GM23338 (cell line): Measurements from ENCODE around the gene PTPN18. TPM values are rescaled to one million over a fixed set of nuclear protein-coding genes. Genes with fewer than 3 reads are reported as not detected.

Experiments
- ATAC-seq: fragments of 200-7000 bp; cut with Tn5 transposase; 3 replicates; pipeline ENCODE4 v1.9.1; 2020
- DNase-seq: peaks from one replicate; pipeline ENCODE4 v3.0.0-alpha.2; 2015; ENCODE audit warnings: low spot score
- H2AFZ ChIP-seq: fragments of 200-600 bp; sonication (generic); 2 replicates; pipeline ENCODE4 v1.8.0; 2016; ENCODE audit warnings: antibody characterized with exemption, mild to moderate bottlenecking, moderate library complexity
- H3F3A ChIP-seq: fragments of 200-600 bp; sonication (generic); replicated peaks from 2 replicates; pipeline ENCODE4 v1.8.0; 2017; ENCODE audit warnings: antibody characterized with exemption, mixed run types, low read depth
- H3K27ac ChIP-seq: fragments of 200-600 bp; sonication (generic); 2 replicates; pipeline ENCODE4 v1.6.1; 2016; ENCODE audit warnings: low read depth
- H3K27me3 ChIP-seq: fragments of 200-600 bp; sonication (generic); 2 replicates; pipeline ENCODE4 v1.8.0; 2016; ENCODE audit warnings: mild to moderate bottlenecking, mixed run types, moderate library complexity; ENCODE audit not compliant: insufficient read depth
- H3K36me3 ChIP-seq: fragments of 200-600 bp; sonication (generic); 2 replicates; pipeline ENCODE4 v1.8.0; 2016; ENCODE audit warnings: mild to moderate bottlenecking; ENCODE audit not compliant: insufficient read depth
- H3K4me1 ChIP-seq: fragments of 200-600 bp; sonication (generic); 2 replicates; pipeline ENCODE4 v1.8.0; 2016; ENCODE audit warnings: mild to moderate bottlenecking, moderate library complexity; ENCODE audit not compliant: insufficient read depth
- H3K4me2 ChIP-seq: fragments of 200-600 bp; sonication (generic); 2 replicates; pipeline ENCODE4 v1.7.1; 2017; ENCODE audit warnings: mixed run types
- H3K4me3 ChIP-seq: fragments of 200-600 bp; sonication (generic); 2 replicates; pipeline ENCODE4 v1.6.1; 2016; ENCODE audit warnings: mixed run types
- H3K79me2 ChIP-seq: fragments of 200-600 bp; sonication (generic); replicated peaks from 2 replicates; pipeline ENCODE4 v1.8.0; 2017; ENCODE audit warnings: mild to moderate bottlenecking; ENCODE audit not compliant: insufficient read depth
- H3K9me2 ChIP-seq: fragments of 200-600 bp; sonication (generic); 2 replicates; pipeline ENCODE4 v1.8.0; 2017; ENCODE audit not compliant: insufficient read depth
- H4K20me1 ChIP-seq: fragments of 200-600 bp; sonication (generic); replicated peaks from 2 replicates; pipeline ENCODE4 v1.8.0; 2017; ENCODE audit warnings: mild to moderate bottlenecking; ENCODE audit not compliant: insufficient read depth
- H3K27ac Mint-ChIP-seq: 2 replicates; pipeline ENCODE4 v1.8.0; 2020; ENCODE audit warnings: inconsistent platforms, mild to moderate bottlenecking, moderate library complexity, mixed read lengths
- H3K27me3 Mint-ChIP-seq: 3 replicates; pipeline ENCODE4 v1.8.0; 2022; ENCODE audit warnings: low read depth, mild to moderate bottlenecking, moderate library complexity, mixed read lengths, inconsistent platforms; ENCODE audit not compliant: insufficient read depth, poor library complexity
- H3K36me3 Mint-ChIP-seq: 3 replicates; pipeline ENCODE4 v1.8.0; 2021; ENCODE audit warnings: low read depth, mild to moderate bottlenecking, inconsistent platforms, moderate library complexity, mixed read lengths
- H3K4me1 Mint-ChIP-seq: 3 replicates; pipeline ENCODE4 v1.8.0; 2020; ENCODE audit warnings: mild to moderate bottlenecking, inconsistent platforms, mixed read lengths
- H3K4me3 Mint-ChIP-seq: 3 replicates; pipeline ENCODE4 v1.8.0; 2021; ENCODE audit warnings: moderate library complexity, mild to moderate bottlenecking, inconsistent platforms, mixed read lengths
- H3K9me3 Mint-ChIP-seq: 3 replicates; pipeline ENCODE4 v1.8.0; 2020; ENCODE audit warnings: moderate library complexity, mild to moderate bottlenecking, inconsistent platforms, mixed read lengths
- CREB1 ChIP-seq: fragments of 250-450 bp; sonication (Bioruptor Pico); IDR thresholded peaks from 2 replicates; pipeline ENCODE4 v1.5.0; 2020; ENCODE audit warnings: low read depth, mild to moderate bottlenecking, moderate library complexity
- CTCF ChIP-seq, 2 experiments: fragments of 200-600 bp in 1 of 2; sonication (generic) in 1 of 2; conservative IDR thresholded peaks; 2 replicates each; pipeline versions ENCODE4 v1.5.1 to v1.6.1; 2016 to 2017; ENCODE audit warnings: antibody characterized with exemption in 2 of 2, low read depth in 2 of 2, mild to moderate bottlenecking in 2 of 2, moderate library complexity in 1 of 2
- NANOG ChIP-seq: IDR thresholded peaks from 2 replicates; pipeline ENCODE4 v1.6.1; 2016; ENCODE audit warnings: antibody characterized with exemption, borderline replicate concordance
- ZNF114 ChIP-seq: fragments of 250-450 bp; sonication (Bioruptor Pico); IDR thresholded peaks from 2 replicates; pipeline ENCODE4 v1.5.0; 2020; ENCODE audit warnings: mild to moderate bottlenecking, moderate library complexity
- ZNF331 ChIP-seq: fragments of 250-450 bp; sonication (Bioruptor Pico); IDR thresholded peaks from 2 replicates; pipeline ENCODE4 v1.5.0; 2020; ENCODE audit warnings: low read depth, mild to moderate bottlenecking, moderate library complexity
- ZNF462 ChIP-seq: fragments of 250-450 bp; sonication (Bioruptor Pico); IDR thresholded peaks from 2 replicates; pipeline ENCODE4 v1.5.0; 2020; ENCODE audit warnings: mild to moderate bottlenecking, moderate library complexity
- polyA plus RNA-seq: library from polyadenylated mRNA; unstranded; fragments of >200 nt; fragmentation: Nextera tagmentation; extraction: Ambion mirVana; gene quantifications from 2 replicates; pipeline ENCODE4 v1.2.1, GENCODE V29; 2016
- total RNA-seq: library from RNA; depleted of rRNA; stranded (reverse); fragments of >200 nt; shearing (Covaris generic); gene quantifications from 2 replicates; pipeline ENCODE4 v1.2.3, GENCODE V29; 2014

The PTPN18 gene
- total and polyA plus RNA-seq, 2 experiments from 2014 or later, result 10.1 to 10.9 TPM

- TF ChIP-seq CTCF (conservative IDR thresholded peaks at IDR 0.05; ENCODE audit: low read depth in 2 of 2), result no peak
- TF ChIP-seq CREB1 (CRISPR knock-in tag), result no peak
- no peak for TF ChIP-seq ZNF331 (CRISPR knock-in tag)
- TF ChIP-seq ZNF114, result no peak
These were observed 21.6 kb downstream of the PTPN18 start (continued) for GRCh38 chr2:130377491-130377890.

GRCh38 chr2:130378206-130378897, 22.5 kb downstream of the PTPN18 start:
- Mint-ChIP-seq H3K4me1 (peaks cover 7% of the 10 kb centered on the region), H3K36me3 (peaks cover 6% of the 10 kb centered on the region; the same call in 2 of the 3 replicates), H3K4me3 (no peak overlapping the region), H3K9me3 (no peaks in the 10 kb centered on the region), H3K27ac (no peak overlapping the region), H3K27me3 (peaks cover 3% of the 10 kb centered on the region)
- no peak overlapping the region for H3K4me3 ChIP-seq
- no peak overlapping the region for H2AFZ ChIP-seq
- H3K36me3 ChIP-seq, result no peaks in the 10 kb centered on the region
- no peaks in the 10 kb centered on the region for H3F3A ChIP-seq
- no peaks in the 10 kb centered on the region; the same call in 1 of the 2 replicates for H4K20me1 ChIP-seq
- no peak overlapping the region for H3K27ac ChIP-seq
- no peaks in the 10 kb centered on the region for H3K27me3 ChIP-seq
- no peaks in the 10 kb centered on the region for H3K4me1 ChIP-seq
- no peaks in the 10 kb centered on the region for H3K79me2 ChIP-seq
- H3K9me2 ChIP-seq, result no peaks in the 10 kb centered on the region
- no peak for DNase-seq
- TF ChIP-seq ZNF462 (CRISPR knock-in tag) (no peak), CTCF (conservative IDR thresholded peaks at IDR 0.05; ENCODE audit: low read depth in 2 of 2) (no peak), NANOG (no peak)
- ATAC-seq, result no peak
- H3K4me2 ChIP-seq, result no peak overlapping the region
